Pancreas (tissue), 10 donors: ENCODE measurements around the gene PIGM. TPM values are rescaled to one million over a fixed set of nuclear protein-coding genes. Genes with fewer than 3 reads are reported as not detected.

Experiments used
- ATAC-seq, 4 donors: fragments of 200-7000 bp; cut with Tn5 transposase; one replicate each; pipeline versions ENCODE4 v1.8.0 to v1.9.1; 2020; ENCODE audit warnings: mild to moderate bottlenecking in 4 of 4, moderate library complexity in 4 of 4
- DNase-seq, 6 donors: peaks; one replicate each; pipeline ENCODE4 v3.0.0-alpha.2; 2020
- FAIRE-seq: peaks from 2 replicates; lab custom pipeline; 2012; peaks lifted over from hg19 to GRCh38; lab: Jason Lieb, UNC
- H3K27ac ChIP-seq, 4 donors: fragments of 200-600 bp; sonication (generic); 1 replicate in 3 of 4; 2 replicates in 1 of 4; pipeline versions ENCODE4 v1.5.0 to v1.8.0; 2020
- H3K27me3 ChIP-seq, 4 donors: fragments of 200-600 bp; one replicate each; pipeline ENCODE4 v1.8.0; 2021
- H3K36me3 ChIP-seq, 3 donors: fragments of 200-600 bp; sonication (generic) in 1 of 3; one replicate each; pipeline versions ENCODE4 v1.5.0 to v1.8.0; 2020 to 2021
- H3K4me1 ChIP-seq, 3 donors: fragments of 200-600 bp; one replicate each; pipeline ENCODE4 v1.8.0; 2021
- H3K4me3 ChIP-seq, 4 donors: fragments of 200-600 bp; sonication (generic) in 2 of 4; one replicate each; pipeline versions ENCODE4 v1.5.0 to v1.8.0; 2020 to 2021
- H3K9me3 ChIP-seq, 4 donors: fragments of 200-600 bp; one replicate each; pipeline ENCODE4 v1.8.0; 2021
- WGBS, 2 donors: extraction: QIAGEN DNeasy Blood & Tissue Kit; methylation state at CpG; one replicate each; pipeline ENCODE4 v1.1.7; 2013; 5-methylcytosine and 5-hydroxymethylcytosine counted together
- intact Hi-C, 3 donors: fragments of 100-400 bp; cut with DNase I; formaldehyde crosslinking; loops; one replicate each; pipeline versions ENCODE4 v1.11.1 to v1.14.2; 2022
- polyA plus RNA-seq, 2 donors: library from polyadenylated mRNA; stranded (reverse); fragments of 200-250 nt; gene quantifications; one replicate each; pipeline ENCODE4 v1.2.3, GENCODE V29; 2013
- total RNA-seq, 6 donors: library from RNA; stranded (reverse); fragmentation: NEBNext Ultra II Directional in 4 of 6; extraction: Animal tissue kit (Norgen Biotek cat#: 25700) in 4 of 6; gene quantifications; one replicate each; pipeline versions ENCODE4 v1.2.1 to v1.2.4, GENCODE V29; 2021 to 2023
- TF ChIP-seq, protein P1 (sequence below), 4 donors: fragments of 200-600 bp; sonication (generic) in 3 of 4; IDR thresholded peaks; one replicate each; pipeline versions ENCODE4 v1.5.0 to v1.8.0; 2021; ENCODE audit warnings: antibody characterized with exemption in 4 of 4
- donor health status: healthy with polysubstance abuse.
- donor health status: DM: no; HTN: no; CAD: no; lungs with moderate emphysema.
- donor health status: DM: no; HTN: no; CAD: no.
- donor health status: control.
- donor health status: control.
- donor health status: Bipolar disorder and iron deficiency.
- donor health status: DM: yes; HTN: yes; CAD: no.
- donor health status: DM: no; HTN: no; CAD: no.
- donor health status: DM: no; HTN: no; CAD: no.
- donor health status: DM: yes; HTN: yes; CAD: no.

Gene PIGM
- total and polyA plus RNA-seq, 8 donors = 2.7 to 7.6 (median 4.6) TPM

DNA sequence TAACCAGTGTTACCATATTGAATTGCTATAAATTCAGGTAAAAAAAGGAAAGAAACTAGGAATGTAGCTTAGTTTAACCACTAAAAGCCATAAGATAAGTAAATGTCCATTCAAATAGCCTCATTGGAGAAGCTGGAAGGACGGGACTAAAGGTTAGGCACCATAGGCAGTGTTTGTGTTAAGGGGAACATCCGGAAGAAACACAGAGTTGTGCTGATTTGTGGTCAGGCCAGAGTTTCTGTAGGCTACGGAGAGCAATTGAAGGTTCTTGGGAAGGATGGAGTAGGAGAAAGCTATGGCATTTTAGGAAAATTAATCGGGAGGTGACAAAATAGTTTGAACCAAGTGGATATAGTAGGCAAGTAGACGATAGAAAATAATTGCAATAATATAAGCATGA is 39.5 kb upstream of the PIGM start:
- peaks cover 0 to 7% (median 7%) of the 10 kb centered on the region in 3 donors for H3K4me1 ChIP-seq
- no peaks in the 10 kb centered on the region for H3K9me3 ChIP-seq
- H3K27ac ChIP-seq = no peak overlapping the region
- DNase-seq (no peak), ATAC-seq (no peak), FAIRE-seq (no peak)
- H3K27me3 ChIP-seq = no peaks in the 10 kb centered on the region
- intact Hi-C loops = no loop called here
- no peak overlapping the region for H3K4me3 ChIP-seq
- 78 to 82% methylated on average over 5 of the region's 5 CpGs for WGBS, 2 donors
- no peaks in the 10 kb centered on the region for H3K36me3 ChIP-seq
- TF ChIP-seq, protein P1, sequence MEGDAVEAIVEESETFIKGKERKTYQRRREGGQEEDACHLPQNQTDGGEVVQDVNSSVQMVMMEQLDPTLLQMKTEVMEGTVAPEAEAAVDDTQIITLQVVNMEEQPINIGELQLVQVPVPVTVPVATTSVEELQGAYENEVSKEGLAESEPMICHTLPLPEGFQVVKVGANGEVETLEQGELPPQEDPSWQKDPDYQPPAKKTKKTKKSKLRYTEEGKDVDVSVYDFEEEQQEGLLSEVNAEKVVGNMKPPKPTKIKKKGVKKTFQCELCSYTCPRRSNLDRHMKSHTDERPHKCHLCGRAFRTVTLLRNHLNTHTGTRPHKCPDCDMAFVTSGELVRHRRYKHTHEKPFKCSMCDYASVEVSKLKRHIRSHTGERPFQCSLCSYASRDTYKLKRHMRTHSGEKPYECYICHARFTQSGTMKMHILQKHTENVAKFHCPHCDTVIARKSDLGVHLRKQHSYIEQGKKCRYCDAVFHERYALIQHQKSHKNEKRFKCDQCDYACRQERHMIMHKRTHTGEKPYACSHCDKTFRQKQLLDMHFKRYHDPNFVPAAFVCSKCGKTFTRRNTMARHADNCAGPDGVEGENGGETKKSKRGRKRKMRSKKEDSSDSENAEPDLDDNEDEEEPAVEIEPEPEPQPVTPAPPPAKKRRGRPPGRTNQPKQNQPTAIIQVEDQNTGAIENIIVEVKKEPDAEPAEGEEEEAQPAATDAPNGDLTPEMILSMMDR (IDR thresholded peaks at IDR 0.05) = no peak

DNA sequence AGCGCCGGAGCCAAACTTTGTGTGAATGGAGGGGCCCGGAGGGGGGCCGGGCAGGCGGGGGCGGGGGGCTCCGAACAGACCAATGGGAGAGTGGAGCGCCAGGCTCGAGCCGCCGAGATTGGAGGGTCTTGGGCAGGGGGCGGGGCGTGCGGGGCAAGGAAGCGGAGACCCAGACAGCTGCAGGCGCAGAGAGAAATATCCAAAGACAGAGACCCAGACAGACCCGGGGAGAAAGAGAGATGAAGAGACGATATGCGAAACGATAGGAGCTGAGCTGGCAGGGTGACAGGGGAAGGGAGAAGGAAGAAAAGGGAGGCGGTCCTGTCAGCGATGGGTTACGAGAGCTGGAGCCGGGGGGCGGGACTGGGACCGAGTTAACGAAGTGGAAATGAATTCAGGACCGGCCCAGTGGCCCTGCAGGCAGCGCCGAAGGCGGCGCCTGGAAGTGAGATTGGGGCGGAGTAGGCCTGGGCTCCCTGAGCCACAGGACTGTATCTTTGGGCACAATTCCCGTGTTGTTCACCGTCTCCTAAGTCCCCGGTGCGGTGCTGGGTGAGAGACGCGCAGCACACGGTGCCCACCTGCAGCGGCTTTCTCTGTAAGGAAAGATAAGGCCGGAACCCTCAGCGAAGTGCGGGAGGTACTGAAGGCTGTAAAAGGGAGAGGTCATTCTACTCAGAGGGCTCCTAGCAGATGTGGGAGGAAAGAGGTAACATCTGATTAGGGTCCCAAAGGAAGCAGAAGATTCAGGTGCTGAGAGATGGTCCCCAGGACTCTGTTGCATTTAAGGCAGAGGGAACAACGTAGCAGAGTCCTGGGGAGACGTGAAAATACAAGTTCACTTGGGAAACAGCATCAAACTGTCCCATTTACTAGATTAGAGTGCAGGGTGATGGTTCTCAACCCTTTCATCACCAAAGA is 38.7 kb upstream of the PIGM start:
- ATAC-seq = peak; percentile 84 to 94 (median 92)
- Histone ChIP-seq H3K36me3 (no peaks in the 10 kb centered on the region), H3K27me3 (no peaks in the 10 kb centered on the region), H3K4me3 (peak overlapping the region; percentile 26 to 60 (median 44)), H3K27ac (no peak overlapping the region), H3K4me1 (peaks cover 0 to 7% (median 7%) of the 10 kb centered on the region in 3 donors), H3K9me3 (no peaks in the 10 kb centered on the region)
- FAIRE-seq = no peak
- DNase-seq = peak; percentile 55 to 85 (median 75)
- intact Hi-C loops = no loop called here
- TF ChIP-seq, protein P1 (IDR thresholded peaks at IDR 0.05) = no peak
- WGBS, 2 donors = 1 to 2% methylated on average over 40 to 46 of the region's 46 CpGs

DNA sequence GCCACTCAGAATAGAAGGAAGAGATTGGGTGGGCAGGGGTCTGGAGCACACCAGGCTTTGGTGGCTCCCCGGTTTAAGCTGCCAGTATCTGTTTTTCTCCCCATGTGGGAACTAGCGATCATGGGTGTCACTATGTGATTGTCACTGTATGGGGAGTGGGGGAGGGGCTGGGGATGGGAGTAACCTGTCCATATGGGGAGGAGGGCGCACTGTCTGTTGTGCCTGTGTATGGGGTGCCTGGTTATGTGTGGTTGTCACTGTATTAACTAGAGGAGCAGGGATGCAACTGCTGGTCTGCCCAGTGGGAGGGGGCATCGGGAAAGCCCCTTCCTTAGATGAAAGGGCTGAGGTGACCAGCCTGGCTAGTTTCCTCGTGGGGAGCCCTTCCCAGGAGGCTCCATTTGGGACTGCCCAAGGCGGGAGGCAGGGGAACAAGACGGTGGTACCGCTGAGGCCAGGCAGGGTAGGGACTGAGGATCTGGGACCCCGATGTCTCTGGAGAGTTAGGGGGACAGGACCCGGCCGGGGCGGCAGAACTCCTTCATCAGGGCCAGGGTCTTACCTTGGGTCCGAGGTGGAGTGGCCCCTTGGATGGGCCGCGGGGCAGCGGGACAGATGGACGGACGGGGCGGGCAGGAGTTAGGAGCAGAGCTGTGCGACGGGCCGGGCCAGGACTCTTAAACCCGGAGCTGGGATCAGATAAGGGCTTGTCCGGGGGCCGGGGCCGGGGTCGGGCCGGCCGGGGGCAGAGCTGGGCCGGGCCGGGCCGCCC is 37.9 kb upstream of the PIGM start, which contains the start of gene KCNJ10:
KCNJ10 (minus strand) TSS at position 701 of the 772 bp plus-strand sequence. CDS start 27,628 bp downstream, outside the sequence.
- 21 to 22% methylated on average over 27 to 32 of the region's 32 CpGs for whole genome bisulfite sequencing, 2 donors
- ATAC-seq = peak in 3 of 4 donors; percentile 33 to 67 (median 56)
- intact Hi-C loops = no loop called here
- DNase-seq = peak in 3 of 6 donors; percentile 23 to 80 (median 67)
- Histone ChIP-seq H3K4me3 (peak within 1 kb of the TSS; percentile 26 to 60 (median 44)), H3K27me3 (no peaks in the 10 kb centered on the region), H3K27ac (no peak within 1 kb of the TSS), H3K36me3 (no peaks in the 10 kb centered on the region), H3K4me1 (peaks cover 0 to 7% (median 7%) of the 10 kb centered on the region in 3 donors), H3K9me3 (no peaks in the 10 kb centered on the region)
- TF ChIP-seq, protein P1 (IDR thresholded peaks at IDR 0.05) = no peak
- FAIRE-seq = no peak

DNA sequence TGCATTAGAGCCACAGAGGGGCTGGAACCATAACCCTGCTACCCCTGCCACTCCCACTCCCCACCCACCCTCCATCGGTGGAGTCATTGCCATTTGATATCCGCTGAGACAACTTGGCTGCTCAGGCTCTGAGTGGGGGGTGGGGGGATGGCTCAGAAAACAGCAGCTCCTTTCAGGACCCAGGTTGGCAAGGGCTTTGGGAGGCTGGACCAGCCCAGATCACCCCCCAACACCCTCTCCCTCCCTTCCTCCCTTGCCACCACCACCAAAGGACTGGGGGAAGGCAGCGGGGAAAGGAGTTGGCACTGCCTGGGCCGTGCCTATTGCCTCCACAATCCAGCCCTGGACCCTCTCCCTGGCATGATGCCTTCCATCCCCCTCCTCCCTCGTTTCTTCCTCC is 36.4 kb upstream of the PIGM start:
- Histone ChIP-seq H3K36me3 (no peaks in the 10 kb centered on the region), H3K27me3 (no peaks in the 10 kb centered on the region), H3K9me3 (no peaks in the 10 kb centered on the region), H3K4me3 (no peak overlapping the region), H3K4me1 (peaks cover 0 to 7% (median 7%) of the 10 kb centered on the region in 3 donors), H3K27ac (no peak overlapping the region)
- DNase-seq (no peak), FAIRE-seq (no peak), ATAC-seq (no peak)
- TF ChIP-seq, protein P1 (IDR thresholded peaks at IDR 0.05) = no peak
- 66 to 72% methylated on average over 5 of the region's 5 CpGs for WGBS, 2 donors
- intact Hi-C loops = no loop called here
